Measurements from ENCODE around the gene IFI16. TPM values are rescaled to one million over a fixed set of nuclear protein-coding genes. Genes with fewer than 3 reads are reported as not detected.

Gene IFI16
- total RNA-seq, 1 experiment from 2014 or later: 31.3 TPM

DNA sequence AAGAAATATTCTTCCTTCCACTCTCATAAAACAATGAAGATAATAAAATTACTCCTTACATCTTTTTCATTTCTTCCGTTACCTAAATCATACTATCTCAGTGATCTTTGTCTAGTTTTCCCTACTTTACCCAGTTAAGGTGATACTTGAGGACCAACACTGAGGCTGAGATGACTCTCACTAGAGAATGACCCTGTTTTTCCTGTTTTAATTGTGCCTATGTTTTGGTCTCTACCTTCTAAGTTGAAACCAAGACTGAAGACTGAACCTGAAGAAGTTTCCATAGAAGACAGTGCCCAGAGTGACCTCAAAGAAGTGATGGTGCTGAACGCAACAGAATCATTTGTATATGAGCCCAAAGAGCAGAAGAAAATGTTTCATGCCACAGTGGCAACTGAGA, 41.7 kb downstream of the IFI16 start:
- H3K9me2 ChIP-seq (ENCODE audit: insufficient read depth): no peaks in the 10 kb centered on the region
- CTCF ChIA-PET: no interaction called here
- H3K27me3 ChIP-seq (ENCODE audit: insufficient read depth, low read depth): no peaks in the 10 kb centered on the region
- no peak overlapping the region for H2AFZ ChIP-seq
- H3F3A ChIP-seq (ENCODE audit: insufficient read depth, low read depth): no peaks in the 10 kb centered on the region
- H3K4me3 ChIP-seq: no peak overlapping the region
- DNase-seq: no peak
- no peaks in the 10 kb centered on the region for H3K9me3 ChIP-seq (ENCODE audit: insufficient read depth, low read depth)
- no TSS peak for BruUV-seq (replicated peaks)
- H3K4me1 ChIP-seq (replicated peaks; ENCODE audit: insufficient read depth): no peaks in the 10 kb centered on the region
- intact Hi-C loops (cut with micrococcal nuclease; ENCODE audit: unreplicated experiment): no loop called here
- TF ChIP-seq EZH2 (IDR thresholded peaks at IDR 0.05; ENCODE audit: low read depth): no peak
- TF ChIP-seq, protein P1, sequence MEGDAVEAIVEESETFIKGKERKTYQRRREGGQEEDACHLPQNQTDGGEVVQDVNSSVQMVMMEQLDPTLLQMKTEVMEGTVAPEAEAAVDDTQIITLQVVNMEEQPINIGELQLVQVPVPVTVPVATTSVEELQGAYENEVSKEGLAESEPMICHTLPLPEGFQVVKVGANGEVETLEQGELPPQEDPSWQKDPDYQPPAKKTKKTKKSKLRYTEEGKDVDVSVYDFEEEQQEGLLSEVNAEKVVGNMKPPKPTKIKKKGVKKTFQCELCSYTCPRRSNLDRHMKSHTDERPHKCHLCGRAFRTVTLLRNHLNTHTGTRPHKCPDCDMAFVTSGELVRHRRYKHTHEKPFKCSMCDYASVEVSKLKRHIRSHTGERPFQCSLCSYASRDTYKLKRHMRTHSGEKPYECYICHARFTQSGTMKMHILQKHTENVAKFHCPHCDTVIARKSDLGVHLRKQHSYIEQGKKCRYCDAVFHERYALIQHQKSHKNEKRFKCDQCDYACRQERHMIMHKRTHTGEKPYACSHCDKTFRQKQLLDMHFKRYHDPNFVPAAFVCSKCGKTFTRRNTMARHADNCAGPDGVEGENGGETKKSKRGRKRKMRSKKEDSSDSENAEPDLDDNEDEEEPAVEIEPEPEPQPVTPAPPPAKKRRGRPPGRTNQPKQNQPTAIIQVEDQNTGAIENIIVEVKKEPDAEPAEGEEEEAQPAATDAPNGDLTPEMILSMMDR (conservative IDR thresholded peaks at IDR 0.05): no peak
- POLR2A ChIA-PET (ENCODE audit: unreplicated experiment): no interaction called here
- no peaks in the 10 kb centered on the region for H3K79me2 ChIP-seq (ENCODE audit: low read depth)
- H3K27ac ChIP-seq: no peak overlapping the region
- no peaks in the 10 kb centered on the region for H3K36me3 ChIP-seq (ENCODE audit: low read depth)
- no peak overlapping the region for H3K4me2 ChIP-seq
- H4K20me1 ChIP-seq (ENCODE audit: insufficient read depth): no peaks in the 10 kb centered on the region

DNA sequence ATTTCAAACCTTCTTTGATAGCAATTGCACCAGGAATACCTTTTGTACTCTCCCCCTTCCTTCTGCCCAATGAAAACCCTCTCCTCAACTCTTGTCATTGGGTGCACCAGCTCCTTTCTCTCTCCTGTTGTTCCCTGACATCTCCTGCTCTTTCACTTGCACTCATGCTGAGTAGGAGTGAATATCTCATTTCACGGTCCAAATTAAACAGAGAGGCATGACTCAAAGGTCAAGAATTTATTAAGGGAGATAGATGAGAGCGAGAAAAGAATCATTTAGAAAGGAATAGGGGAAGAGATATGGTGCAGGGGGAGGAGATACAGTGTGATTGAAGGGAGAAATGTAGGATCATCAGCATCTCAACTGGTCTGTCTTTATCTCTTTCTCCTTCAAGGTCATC, 44.7 kb downstream of the IFI16 start:
- ChIA-PET POLR2A (ENCODE audit: unreplicated experiment) (no interaction called here), CTCF (no interaction called here)
- Histone ChIP-seq H4K20me1 (ENCODE audit: insufficient read depth) (no peaks in the 10 kb centered on the region), H3K9me3 (ENCODE audit: insufficient read depth, low read depth) (no peaks in the 10 kb centered on the region), H3K4me2 (no peak overlapping the region), H3K36me3 (ENCODE audit: low read depth) (no peaks in the 10 kb centered on the region), H2AFZ (no peak overlapping the region), H3K79me2 (ENCODE audit: low read depth) (no peaks in the 10 kb centered on the region), H3K4me3 (no peak overlapping the region), H3K27me3 (ENCODE audit: insufficient read depth, low read depth) (no peaks in the 10 kb centered on the region), H3F3A (ENCODE audit: insufficient read depth, low read depth) (no peaks in the 10 kb centered on the region), H3K9me2 (ENCODE audit: insufficient read depth) (no peaks in the 10 kb centered on the region), H3K27ac (no peak overlapping the region), H3K4me1 (replicated peaks; ENCODE audit: insufficient read depth) (no peaks in the 10 kb centered on the region)
- DNase-seq: no peak
- intact Hi-C loops (cut with micrococcal nuclease; ENCODE audit: unreplicated experiment): no loop called here
- TF ChIP-seq, protein P1 (conservative IDR thresholded peaks at IDR 0.05): no peak
- TF ChIP-seq EZH2 (IDR thresholded peaks at IDR 0.05; ENCODE audit: low read depth): no peak
- BruUV-seq (replicated peaks): no TSS peak

DNA sequence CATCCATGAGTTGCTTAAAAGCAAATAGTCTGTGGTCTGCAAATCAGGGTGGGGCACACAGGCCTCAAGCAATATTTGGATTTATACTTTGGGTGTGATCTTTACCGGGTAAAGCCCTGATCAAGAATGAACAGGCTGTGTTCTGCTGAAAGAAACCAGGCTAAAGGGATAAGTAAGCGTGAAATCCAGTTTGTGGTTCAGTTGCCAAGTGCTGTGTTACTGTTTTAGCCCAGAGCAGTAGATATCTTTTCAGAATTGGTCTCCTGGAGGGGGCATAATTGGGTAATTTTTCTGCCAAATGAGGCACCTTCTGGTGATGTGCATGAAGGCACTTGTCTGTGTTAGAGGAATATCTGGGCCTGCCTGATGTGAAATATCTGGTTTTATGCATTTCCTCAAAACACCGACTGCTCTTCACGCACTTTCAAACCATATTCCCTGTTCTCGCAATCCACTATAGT, 45.5 kb downstream of the IFI16 start:
- no peaks in the 10 kb centered on the region for H3K27me3 ChIP-seq (ENCODE audit: insufficient read depth, low read depth)
- no peaks in the 10 kb centered on the region for H3K36me3 ChIP-seq (ENCODE audit: low read depth)
- no peaks in the 10 kb centered on the region for H4K20me1 ChIP-seq (ENCODE audit: insufficient read depth)
- H3K27ac ChIP-seq: no peak overlapping the region
- H3K4me3 ChIP-seq: no peak overlapping the region
- CTCF ChIA-PET: no interaction called here
- H3K9me2 ChIP-seq (ENCODE audit: insufficient read depth): no peaks in the 10 kb centered on the region
- H2AFZ ChIP-seq: no peak overlapping the region
- H3K79me2 ChIP-seq (ENCODE audit: low read depth): no peaks in the 10 kb centered on the region
- no peak for DNase-seq
- H3K4me1 ChIP-seq (replicated peaks; ENCODE audit: insufficient read depth): no peaks in the 10 kb centered on the region
- POLR2A ChIA-PET (ENCODE audit: unreplicated experiment): no interaction called here
- TF ChIP-seq, protein P1 (conservative IDR thresholded peaks at IDR 0.05): no peak
- TF ChIP-seq EZH2 (IDR thresholded peaks at IDR 0.05; ENCODE audit: low read depth): no peak
- H3K9me3 ChIP-seq (ENCODE audit: insufficient read depth, low read depth): no peaks in the 10 kb centered on the region
- no peak overlapping the region for H3K4me2 ChIP-seq
- intact Hi-C loops (cut with micrococcal nuclease; ENCODE audit: unreplicated experiment): no loop called here
- BruUV-seq (replicated peaks): no TSS peak
- H3F3A ChIP-seq (ENCODE audit: insufficient read depth, low read depth): no peaks in the 10 kb centered on the region

All from PC-9 (cell line).